H9 (cell line): Measurements from ENCODE around the gene BRICD5. TPM values are rescaled to one million over a fixed set of nuclear protein-coding genes. Genes with fewer than 3 reads are reported as not detected.

Source experiments
- DNase-seq: peaks from one replicate; pipeline ENCODE4 v3.0.0-alpha.2; 2017
- H2AFZ ChIP-seq: one replicate; pipeline ENCODE4 v1.6.1; 2013; ENCODE audit warnings: mild to moderate bottlenecking, low read length, control low read depth, moderate library complexity
- H2AK5ac ChIP-seq: 2 replicates; pipeline ENCODE4 v1.6.1; 2013; ENCODE audit warnings: low read length, control low read depth, mixed read lengths; ENCODE audit not compliant: insufficient read length
- H2BK120ac ChIP-seq: one replicate; pipeline ENCODE4 v1.6.1; 2013; ENCODE audit warnings: low read depth, mild to moderate bottlenecking, low read length, control low read depth, inconsistent platforms; ENCODE audit not compliant: poor library complexity, severe bottlenecking
- H2BK12ac ChIP-seq: 2 replicates; pipeline ENCODE4 v1.6.1; 2013; ENCODE audit warnings: low read length, control low read depth, mixed read lengths, low read depth; ENCODE audit not compliant: insufficient read length
- H2BK15ac ChIP-seq: 2 replicates; pipeline ENCODE4 v1.6.1; 2013; ENCODE audit warnings: low read depth, low read length, control low read depth
- H2BK20ac ChIP-seq: one replicate; pipeline ENCODE4 v1.6.1; 2013; ENCODE audit warnings: low read depth, mild to moderate bottlenecking, low read length, control low read depth, inconsistent platforms; ENCODE audit not compliant: poor library complexity, severe bottlenecking
- H2BK5ac ChIP-seq: 2 replicates; pipeline ENCODE4 v1.6.1; 2013; ENCODE audit warnings: low read length, control low read depth, mixed read lengths; ENCODE audit not compliant: insufficient read length
- H3K14ac ChIP-seq: 2 replicates; pipeline ENCODE4 v1.6.1; 2013; ENCODE audit warnings: low read length, control low read depth; ENCODE audit not compliant: insufficient read depth
- H3K18ac ChIP-seq: 2 replicates; pipeline ENCODE4 v1.6.1; 2013; ENCODE audit warnings: low read depth, mild to moderate bottlenecking, mixed read lengths, low read length, control low read depth; ENCODE audit not compliant: insufficient read length
- H3K23ac ChIP-seq: 2 replicates; pipeline ENCODE4 v1.6.1; 2013; ENCODE audit warnings: low read length, control low read depth, mixed read lengths, low read depth; ENCODE audit not compliant: insufficient read length
- H3K23me2 ChIP-seq: 2 replicates; pipeline ENCODE4 v1.6.1; 2013; ENCODE audit warnings: low read depth, mild to moderate bottlenecking, mixed read lengths, low read length, control low read depth; ENCODE audit not compliant: insufficient read length, poor library complexity, severe bottlenecking
- H3K27ac ChIP-seq: 2 replicates; pipeline ENCODE4 v1.5.1; 2013; ENCODE audit warnings: low read length, control low read depth, mixed read lengths, low read depth; ENCODE audit not compliant: insufficient read length
- H3K27me3 ChIP-seq: 2 replicates; pipeline ENCODE4 v1.6.1; 2013; ENCODE audit warnings: low read length, control low read depth, inconsistent platforms; ENCODE audit not compliant: insufficient read depth
- H3K4ac ChIP-seq: 2 replicates; pipeline ENCODE4 v1.6.1; 2013; ENCODE audit warnings: low read depth, mild to moderate bottlenecking, control low read depth, inconsistent platforms, low read length, moderate library complexity
- H3K4me1 ChIP-seq: 2 replicates; pipeline ENCODE4 v1.6.1; 2013; ENCODE audit warnings: low read length, control low read depth, inconsistent platforms; ENCODE audit not compliant: insufficient read depth
- H3K4me2 ChIP-seq: 2 replicates; pipeline ENCODE4 v1.6.1; 2013; ENCODE audit warnings: low read length, control low read depth, mixed read lengths; ENCODE audit not compliant: insufficient read length, insufficient read depth
- H3K56ac ChIP-seq: 2 replicates; pipeline ENCODE4 v1.6.1; 2013; ENCODE audit warnings: low read depth, mild to moderate bottlenecking, mixed read lengths, low read length, control low read depth; ENCODE audit not compliant: insufficient read length
- H3K79me1 ChIP-seq: 2 replicates; pipeline ENCODE4 v1.6.1; 2013; ENCODE audit warnings: low read depth, mild to moderate bottlenecking, moderate library complexity, low read length, control low read depth, inconsistent platforms; ENCODE audit not compliant: insufficient read depth, poor library complexity, severe bottlenecking
- H3K79me2 ChIP-seq: 2 replicates; pipeline ENCODE4 v1.6.1; 2013; ENCODE audit warnings: low read length, control low read depth, inconsistent platforms; ENCODE audit not compliant: insufficient read depth
- H3K9ac ChIP-seq: 2 replicates; pipeline ENCODE4 v1.6.1; 2013; ENCODE audit warnings: low read length, control low read depth, mixed read lengths; ENCODE audit not compliant: insufficient read length; ENCODE audit errors: extremely low read depth
- H3K9me3 ChIP-seq: one replicate; pipeline ENCODE4 v1.6.1; 2013; ENCODE audit warnings: low read depth, low read length, inconsistent platforms; ENCODE audit not compliant: control insufficient read depth
- H3T11ph ChIP-seq: one replicate; pipeline ENCODE4 v1.6.1; 2013; ENCODE audit warnings: mild to moderate bottlenecking, low read length, control low read depth, inconsistent platforms
- H4K20me1 ChIP-seq: one replicate; pipeline ENCODE4 v1.6.1; 2013; ENCODE audit not compliant: control insufficient read depth, insufficient read length, insufficient read depth
- H4K5ac ChIP-seq: 2 replicates; pipeline ENCODE4 v1.6.1; 2013; ENCODE audit warnings: low read depth, mild to moderate bottlenecking, mixed read lengths, low read length, control low read depth; ENCODE audit not compliant: insufficient read length
- H4K8ac ChIP-seq: replicated peaks from 2 replicates; pipeline ENCODE4 v1.6.1; 2013; ENCODE audit warnings: low read length, control low read depth, mixed read lengths, low read depth; ENCODE audit not compliant: insufficient read length
- H4K91ac ChIP-seq: 2 replicates; pipeline ENCODE4 v1.6.1; 2013; ENCODE audit warnings: low read depth, mild to moderate bottlenecking, moderate library complexity, mixed read lengths, low read length, control low read depth; ENCODE audit not compliant: insufficient read length
- H3K27ac Mint-ChIP-seq, 3 experiments: 2 replicates in 2 of 3; 3 replicates in 1 of 3; pipeline ENCODE4 v1.8.0; 2020 to 2021; ENCODE audit warnings: mixed read lengths in 3 of 3, mild to moderate bottlenecking in 1 of 3, moderate library complexity in 1 of 3
- H3K27me3 Mint-ChIP-seq: 2 replicates; pipeline ENCODE4 v1.8.0; 2021; ENCODE audit warnings: low read depth, mild to moderate bottlenecking, moderate library complexity, mixed read lengths
- H3K36me3 Mint-ChIP-seq, 3 experiments: 2 replicates in 2 of 3; 3 replicates in 1 of 3; pipeline ENCODE4 v1.8.0; 2020 to 2021; ENCODE audit warnings: low read depth in 3 of 3, mixed read lengths in 3 of 3; ENCODE audit not compliant: insufficient read depth in 1 of 3
- H3K4me1 Mint-ChIP-seq, 2 experiments: 2 replicates each; pipeline ENCODE4 v1.8.0; 2020; ENCODE audit warnings: mixed read lengths in 2 of 2
- H3K4me3 Mint-ChIP-seq, 2 experiments: 2 replicates in 1 of 2; 3 replicates in 1 of 2; pipeline ENCODE4 v1.8.0; 2020 to 2021; ENCODE audit warnings: mild to moderate bottlenecking in 2 of 2, mixed read lengths in 2 of 2, moderate library complexity in 1 of 2
- H3K9me3 Mint-ChIP-seq, 2 experiments: 2 replicates in 1 of 2; 3 replicates in 1 of 2; pipeline ENCODE4 v1.8.0; 2020; ENCODE audit warnings: mild to moderate bottlenecking in 2 of 2, mixed read lengths in 2 of 2, moderate library complexity in 1 of 2
- CTCF ChIP-seq: fragments of 200-600 bp; sonication (generic); conservative IDR thresholded peaks from 3 replicates; pipeline ENCODE4 v1.8.0; 2021; ENCODE audit warnings: antibody characterized with exemption, mild to moderate bottlenecking
- WGBS: extraction: QIAGEN DNeasy Blood & Tissue Kit; methylation state at CpG from one replicate; pipeline ENCODE4 v1.1.7; 2013; ENCODE audit warnings: missing lambda C conversion rate, low lambda C conversion rate, mixed read lengths; ENCODE audit not compliant: insufficient read length; ENCODE audit errors: extremely low coverage; 5-methylcytosine and 5-hydroxymethylcytosine counted together
- total RNA-seq: library from RNA; stranded (reverse); gene quantifications from 2 replicates; pipeline ENCODE4 v1.2.1, GENCODE V29; 2021

The BRICD5 gene
- total RNA-seq, 1 experiment from 2014 or later, result 11.9 TPM

GRCh38 chr16:2189252-2189893 is 21.3 kb downstream of the BRICD5 start:
- Histone ChIP-seq H2BK20ac (no peak overlapping the region), H2AFZ (no peak overlapping the region), H2BK5ac (no peak overlapping the region), H3K56ac (no peak overlapping the region), H3T11ph (no peak overlapping the region), H2BK15ac (no peak overlapping the region), H3K79me1 (no peaks in the 10 kb centered on the region), H3K9me3 (no peaks in the 10 kb centered on the region), H3K4me2 (no peak overlapping the region), H2BK12ac (no peak overlapping the region), H3K18ac (no peak overlapping the region), H3K14ac (no peak overlapping the region), H3K27ac (no peak overlapping the region), H3K23me2 (no peaks in the 10 kb centered on the region), H2AK5ac (no peak overlapping the region), H3K27me3 (no peaks in the 10 kb centered on the region), H3K23ac (no peak overlapping the region), H3K4me1 (no peaks in the 10 kb centered on the region), H4K91ac (no peak overlapping the region), H4K5ac (no peak overlapping the region), H3K4ac (no peak overlapping the region), H3K79me2 (no peaks in the 10 kb centered on the region), H3K9ac (no peak overlapping the region), H2BK120ac (no peak overlapping the region), H4K8ac (no peak overlapping the region), H4K20me1 (peaks cover under 1% of the 10 kb centered on the region)
- TF ChIP-seq CTCF, result no peak
- WGBS, result no CpG with 5 or more reads among the region's 25 CpGs
- H3K9me3 Mint-ChIP-seq, result no peaks in the 10 kb centered on the region
- no peak for DNase-seq
- H3K4me1 Mint-ChIP-seq, result peaks cover 0 to 2% of the 10 kb centered on the region in 2 experiments; a peak in 1 of 4 replicates
- H3K4me3 Mint-ChIP-seq, result no peak overlapping the region
- H3K36me3 Mint-ChIP-seq, result peaks cover 0 to 2% (median under 1%) of the 10 kb centered on the region in 3 experiments; a peak in 2 of 7 replicates
- H3K27me3 Mint-ChIP-seq, result no peaks in the 10 kb centered on the region; the same call in 1 of the 2 replicates
- no peak overlapping the region for H3K27ac Mint-ChIP-seq
